Measurements from ENCODE around the gene OR5M3. TPM values are rescaled to one million over a fixed set of nuclear protein-coding genes. Genes with fewer than 3 reads are reported as not detected.

The OR5M3 gene
- not detected for total RNA-seq
- long read RNA-seq = 0 reads

DNA sequence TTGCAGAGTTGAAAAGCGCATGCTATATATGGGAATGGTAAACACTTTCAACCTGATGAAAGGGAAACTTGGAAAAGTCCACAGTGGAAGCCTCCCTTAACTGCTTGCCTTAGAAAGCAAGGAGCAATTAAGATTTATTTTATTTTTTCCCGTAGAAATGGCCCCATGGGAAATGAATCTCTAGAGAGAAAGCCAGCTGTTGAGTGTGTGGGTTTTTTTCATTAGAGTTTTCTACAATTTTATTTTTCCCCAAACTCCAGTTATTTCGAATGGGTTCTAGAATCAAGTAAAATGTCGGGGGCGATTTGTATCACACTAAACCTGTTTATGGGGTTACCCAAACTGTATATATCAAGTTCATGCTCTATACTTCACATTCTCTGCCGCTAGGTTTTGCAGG lies at the start of gene OR5M3:
OR5M3 (minus strand) TSS at position 101 of the 400 bp plus-strand sequence. CDS start 2,855 bp downstream, outside the sequence.
- no peak for DNase-seq
- intact Hi-C loops (cut with DNase I, micrococcal nuclease) = no loop called here
- no peak for ATAC-seq

DNA sequence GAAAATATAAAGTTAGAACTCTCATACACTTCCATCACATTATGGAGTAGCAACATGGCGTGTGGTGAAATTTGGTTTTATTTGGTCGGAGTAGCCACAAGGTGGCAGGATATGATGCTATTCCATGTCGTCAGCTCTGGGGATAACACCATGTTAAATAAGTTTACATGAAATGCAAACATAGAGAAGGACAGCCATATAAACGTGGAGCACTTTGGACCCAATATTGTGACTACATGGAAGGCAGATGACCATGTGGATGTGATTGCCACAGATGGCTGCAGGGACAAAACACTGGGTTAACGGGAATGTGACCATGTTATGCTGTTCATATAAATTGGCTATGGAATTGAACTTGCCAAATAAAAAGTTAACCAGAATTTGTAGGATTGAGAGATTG lies 48.9 kb upstream of the OR5M3 start:
- ATAC-seq = peak; percentile 100
- intact Hi-C loops (cut with DNase I, micrococcal nuclease) = no loop called here
- DNase-seq = peak; percentile 28 to 37

DNA sequence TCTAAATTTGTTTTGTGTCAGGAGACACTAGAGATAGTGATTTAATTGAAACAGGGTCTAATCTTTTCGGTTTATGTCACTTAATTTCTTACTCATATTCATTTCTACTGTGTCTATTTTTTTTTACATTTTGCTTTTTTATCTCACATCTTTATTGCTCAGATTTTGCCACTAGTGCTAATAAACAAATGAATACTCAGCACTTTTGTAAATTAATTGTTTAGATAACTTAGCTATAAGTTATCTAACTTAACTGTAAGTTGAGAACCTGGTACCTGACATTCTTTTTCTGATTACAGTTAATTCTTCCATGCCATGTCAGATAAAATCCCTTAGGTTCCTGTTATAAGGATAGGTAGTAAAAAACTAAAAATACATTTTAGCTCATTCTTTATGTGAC lies 40.1 kb upstream of the OR5M3 start:
- DNase-seq (no peak), ATAC-seq (no peak)
- intact Hi-C loops (cut with DNase I, micrococcal nuclease) = no loop called here

DNA sequence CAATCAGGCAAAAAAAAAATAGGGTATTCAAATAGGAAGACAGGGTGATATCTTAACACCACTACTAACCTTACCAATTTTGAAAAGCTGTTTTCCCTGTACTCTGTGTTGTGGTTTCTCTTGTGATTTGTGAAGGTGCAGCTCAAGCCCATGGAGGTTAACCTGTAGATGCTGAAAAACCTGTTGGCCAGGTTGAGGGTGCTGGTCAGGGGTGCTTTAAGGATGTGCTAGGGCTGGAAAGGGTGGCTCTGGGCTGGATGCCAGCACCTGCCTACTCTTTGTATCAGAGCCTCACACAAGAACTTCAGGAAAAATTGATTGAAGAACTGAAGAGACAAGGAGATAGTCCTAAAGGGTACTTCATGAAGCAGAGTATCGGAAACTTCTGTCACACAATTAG lies 36.3 kb upstream of the OR5M3 start:
- intact Hi-C loops (cut with DNase I, micrococcal nuclease) = no loop called here
- ATAC-seq = no peak
- peak in 1 of 2 donors; percentile 22 for DNase-seq

DNA sequence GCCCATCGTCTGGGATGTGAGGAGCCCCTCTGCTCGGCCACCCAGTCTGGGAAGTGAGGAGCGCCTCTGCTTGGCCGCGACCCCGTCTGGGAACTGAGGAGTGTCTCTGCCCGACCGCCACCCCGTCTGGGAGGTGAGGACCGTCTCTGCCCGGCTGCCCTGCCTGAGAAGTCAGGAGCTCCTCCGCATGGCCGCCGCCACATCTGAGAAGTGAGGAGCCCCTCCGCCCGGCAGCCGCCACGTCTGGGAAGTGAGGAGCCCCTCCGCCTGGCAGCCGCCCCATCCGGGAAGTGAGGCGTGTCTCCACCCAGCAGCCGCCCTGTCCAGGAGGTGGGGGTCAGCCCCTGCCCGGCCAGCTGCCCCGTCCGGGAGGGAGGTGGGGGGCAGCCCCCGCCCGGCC lies 23.9 kb upstream of the OR5M3 start:
- DNase-seq (no peak), ATAC-seq (no peak)
- intact Hi-C loops (cut with DNase I, micrococcal nuclease) = no loop called here

DNA sequence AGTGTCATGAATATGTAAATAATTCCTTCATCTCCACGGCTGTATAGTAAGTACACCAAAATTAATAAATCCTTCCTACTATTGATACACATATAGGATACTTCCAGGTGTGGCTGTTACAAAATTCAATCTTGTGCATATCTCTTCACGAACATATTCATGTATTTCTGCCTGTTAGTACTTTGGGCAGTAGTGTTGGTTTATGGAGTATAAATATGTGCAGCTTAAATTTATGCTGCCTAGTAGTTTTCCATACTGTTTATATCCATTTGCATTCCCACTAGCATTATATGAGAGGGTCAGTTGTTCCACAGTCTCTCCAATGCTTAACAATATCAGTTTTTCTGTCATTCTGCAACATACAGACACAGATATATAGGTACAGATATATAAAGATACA lies 22.0 kb upstream of the OR5M3 start:
- DNase-seq (no peak), ATAC-seq (no peak)
- intact Hi-C loops (cut with DNase I, micrococcal nuclease) = no loop called here

DNA sequence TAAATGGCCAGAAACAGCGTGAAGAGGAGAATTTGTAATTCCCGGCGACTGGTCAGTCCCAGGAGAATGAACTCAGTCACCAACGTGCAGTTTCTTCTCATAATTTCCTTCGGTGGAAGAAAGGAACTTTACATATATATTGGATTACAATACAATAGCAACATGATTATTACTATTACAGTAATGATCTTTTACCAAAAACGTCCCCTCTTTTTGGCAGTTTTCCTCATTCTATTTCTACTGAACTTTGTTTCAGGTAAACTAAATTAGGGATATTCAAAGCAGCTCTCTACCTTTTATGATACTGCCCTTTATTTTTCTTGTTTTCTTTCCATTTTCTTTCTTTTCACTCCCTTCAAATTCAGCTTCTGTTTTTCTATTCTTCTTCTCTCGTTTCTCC lies 18.1 kb upstream of the OR5M3 start, which contains the start of gene OR5M8:
OR5M8 (minus strand) TSS at position 101 of the 400 bp plus-strand sequence; CDS start at position 101, 0 bp downstream.
- DNase-seq = no peak
- intact Hi-C loops (cut with DNase I, micrococcal nuclease) = no loop called here
- no peak for ATAC-seq

DNA sequence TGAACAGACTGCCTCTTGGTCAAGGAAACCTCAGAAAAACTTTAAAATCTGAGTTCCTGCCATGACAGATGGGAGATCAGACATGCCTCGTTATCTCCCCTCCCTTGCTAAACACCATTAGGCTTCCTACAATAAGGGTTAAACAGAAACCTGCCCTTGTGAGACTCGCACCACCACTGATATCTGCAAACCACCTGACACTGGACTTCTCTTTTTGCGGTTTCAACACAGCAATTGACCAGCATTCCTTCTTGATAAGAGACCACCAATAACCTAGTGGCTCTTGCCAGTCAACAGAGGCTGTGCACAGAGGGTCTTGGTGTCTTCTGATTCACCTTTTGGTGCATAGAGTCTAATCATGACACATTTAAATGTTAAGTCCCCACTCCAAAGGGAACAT lies 13.6 kb upstream of the OR5M3 start:
- DNase-seq (no peak), ATAC-seq (peak; percentile 33)
- intact Hi-C loops (cut with DNase I, micrococcal nuclease) = no loop called here

DNA sequence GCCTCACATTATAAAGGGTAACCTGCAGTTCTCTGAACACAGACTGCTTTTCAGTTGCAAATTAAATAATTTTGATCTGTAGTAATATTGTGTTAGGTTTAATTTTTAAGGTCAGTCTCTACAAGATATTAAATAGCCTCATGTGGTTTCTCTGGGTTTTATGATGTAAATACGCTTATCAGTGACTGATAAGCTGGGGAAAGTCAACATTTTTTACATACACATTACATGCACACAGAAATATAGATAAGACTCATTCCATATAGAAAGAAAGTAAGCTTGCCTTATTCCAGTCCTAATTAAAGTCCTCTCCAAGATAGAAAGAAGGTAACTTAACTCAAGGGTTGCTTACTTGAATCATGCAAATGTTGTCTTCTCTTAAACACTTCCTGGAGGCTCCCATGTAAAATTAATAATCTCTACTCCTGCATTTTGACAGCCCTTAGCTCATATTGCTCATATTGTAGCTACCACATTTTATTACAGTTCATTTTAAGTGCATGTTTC lies 1.6 kb upstream of the OR5M3 start:
- DNase-seq (no peak), ATAC-seq (peak; percentile 62)
- intact Hi-C loops (cut with DNase I, micrococcal nuclease) = no loop called here

DNA sequence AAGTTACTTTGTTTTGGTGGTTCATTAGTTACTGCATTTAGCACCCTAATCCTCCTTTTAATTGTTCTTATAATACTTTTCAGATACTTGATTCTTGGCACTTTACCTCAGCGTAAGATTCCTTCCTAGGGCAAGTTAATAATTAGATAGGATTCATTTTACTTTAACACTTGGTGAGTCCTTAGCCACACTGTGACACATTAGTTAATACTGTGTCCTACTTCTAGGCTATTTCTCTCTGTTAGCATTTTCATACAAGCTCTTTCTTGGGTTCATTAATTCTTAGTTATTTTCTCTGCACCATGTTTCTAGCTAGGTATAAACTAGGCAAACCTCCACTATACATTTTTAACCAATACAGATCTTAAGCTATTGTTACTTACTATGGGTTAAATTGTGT lies 16.1 kb downstream of the OR5M3 start:
- intact Hi-C loops (cut with DNase I, micrococcal nuclease) = no loop called here
- no peak for ATAC-seq
- DNase-seq = no peak

DNA sequence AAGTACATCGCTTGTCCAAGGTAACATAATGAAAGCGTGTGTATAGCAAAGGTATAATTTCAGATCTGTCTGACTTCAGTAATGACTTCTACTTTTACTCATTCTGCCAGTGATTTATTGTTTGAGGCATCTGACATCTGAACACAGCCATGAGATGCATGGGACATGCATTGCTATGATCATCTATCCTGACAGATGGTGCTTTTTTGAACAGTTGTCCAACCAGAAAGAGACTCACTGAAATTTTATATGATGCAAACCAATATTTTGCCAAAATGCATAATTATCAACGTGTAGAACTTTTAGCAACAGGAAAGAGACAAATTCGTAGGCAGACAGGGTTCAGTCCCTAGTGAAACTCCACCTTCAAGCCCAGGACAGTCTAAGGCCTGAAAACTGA lies 19.6 kb downstream of the OR5M3 start:
- intact Hi-C loops (cut with DNase I, micrococcal nuclease) = no loop called here
- ATAC-seq = no peak

More for the DNA sequence above, 19.6 kb downstream of the OR5M3 start:
- DNase-seq = no peak

Other genes starting within 250 kb of the OR5M3 start
- not detected for gene OR5T2, start 239.1 kb downstream of the OR5M3 start, total RNA-seq
- not detected for gene OR5T3, start 221.1 kb downstream of the OR5M3 start, total RNA-seq
- not detected for gene OR5T1, start 199.2 kb downstream of the OR5M3 start, total RNA-seq
- gene OR8H1, start 181.1 kb downstream of the OR5M3 start, total RNA-seq = not detected
- gene OR8K3, start 158.2 kb downstream of the OR5M3 start, total RNA-seq = not detected
- not detected for gene OR8K1, start 127.3 kb downstream of the OR5M3 start, total RNA-seq
- not detected for gene OR8J1, start 119.1 kb downstream of the OR5M3 start, total RNA-seq
- gene OR8U1, start 97.7 kb downstream of the OR5M3 start, total RNA-seq = not detected
- not detected for gene OR5AL1, start 60.7 kb downstream of the OR5M3 start, total RNA-seq
- gene OR5M8, start 18.0 kb upstream of the OR5M3 start, total RNA-seq = not detected
- not detected for gene OR5M11, start 69.9 kb upstream of the OR5M3 start, total RNA-seq
- not detected for gene OR5M10, start 104.4 kb upstream of the OR5M3 start, total RNA-seq
- not detected for gene OR5M1, start 141.5 kb upstream of the OR5M3 start, total RNA-seq
- not detected for gene OR5AP2, start 169.1 kb upstream of the OR5M3 start, total RNA-seq
- not detected for gene OR5AR1, start 190.3 kb upstream of the OR5M3 start, total RNA-seq
- not detected for gene OR9G1, start 225.7 kb upstream of the OR5M3 start, total RNA-seq